CD4-positive, alpha-beta T cell (primary cell): Measurements from ENCODE around the gene RAP1GAP2. TPM values are rescaled to one million over a fixed set of nuclear protein-coding genes. Genes with fewer than 3 reads are reported as not detected.

Experiments used
- ATAC-seq: fragments of 200-7000 bp; cut with Tn5 transposase; one replicate; pipeline ENCODE4 v1.10.0; 2022; ENCODE audit warnings: mild to moderate bottlenecking; ENCODE audit not compliant: poor library complexity
- CTCF ChIA-PET: fragments of 350-600 bp; sonication (Branson Sonifier 250); formaldehyde crosslinking; loops from one replicate; lab custom pipeline; 2021; ENCODE audit warnings: antibody characterized with exemption, inconsistent platforms; lab: Charles Lee
- POLR2A ChIA-PET: fragments of 350-600 bp; sonication (Branson Sonifier 250); formaldehyde crosslinking; loops from one replicate; lab custom pipeline; 2021; ENCODE audit warnings: antibody characterized with exemption, inconsistent platforms; lab: Charles Lee
- DNase-seq, 14 experiments: peaks; one replicate each; pipeline ENCODE4 v3.0.0-alpha.2; 2013 to 2020; ENCODE audit warnings: mixed read lengths in 2 of 14
- H3K27ac ChIP-seq, 2 donors: one replicate each; pipeline versions ENCODE4 v1.5.1 to v1.7.0; 2013; ENCODE audit warnings: low read length in 2 of 2, low read depth in 1 of 2, mild to moderate bottlenecking in 1 of 2
- H3K27me3 ChIP-seq, 2 experiments: 1 replicate in 1 of 2; 2 replicates in 1 of 2; pipeline versions ENCODE4 v1.6.1 to v1.7.0; 2013; ENCODE audit warnings: low read length in 2 of 2, control low read depth in 1 of 2, mild to moderate bottlenecking in 1 of 2, moderate library complexity in 1 of 2; ENCODE audit not compliant: insufficient read depth in 2 of 2, control insufficient read depth in 1 of 2
- H3K36me3 ChIP-seq: one replicate; pipeline ENCODE4 v1.6.1; 2013; ENCODE audit warnings: low read length, control low read depth; ENCODE audit not compliant: insufficient read depth
- H3K4me1 ChIP-seq: one replicate; pipeline ENCODE4 v1.6.1; 2013; ENCODE audit warnings: low read length, control low read depth; ENCODE audit not compliant: insufficient read depth
- H3K4me3 ChIP-seq: one replicate; pipeline ENCODE4 v1.5.1; 2013; ENCODE audit warnings: mild to moderate bottlenecking, low read length, moderate library complexity
- H3K9me3 ChIP-seq, 2 experiments: 1 replicate in 1 of 2; 2 replicates in 1 of 2; pipeline versions ENCODE4 v1.6.1 to v1.7.0; 2013; ENCODE audit warnings: low read length in 2 of 2, mild to moderate bottlenecking in 2 of 2, control low read depth in 1 of 2, moderate library complexity in 1 of 2; ENCODE audit not compliant: control insufficient read depth in 1 of 2, insufficient read depth in 1 of 2
- H3K27ac Mint-ChIP-seq: one replicate; pipeline ENCODE4 v1.8.0; 2020; ENCODE audit warnings: mixed read lengths
- H3K27me3 Mint-ChIP-seq: one replicate; pipeline ENCODE4 v1.8.0; 2021; ENCODE audit warnings: mixed read lengths
- H3K36me3 Mint-ChIP-seq: one replicate; pipeline ENCODE4 v1.8.0; 2021; ENCODE audit warnings: low read depth, mixed read lengths
- H3K4me1 Mint-ChIP-seq: one replicate; pipeline ENCODE4 v1.8.0; 2021; ENCODE audit warnings: low read depth, mixed read lengths
- H3K4me3 Mint-ChIP-seq: one replicate; pipeline ENCODE4 v1.8.0; 2020; ENCODE audit warnings: mild to moderate bottlenecking, mixed read lengths
- H3K9me3 Mint-ChIP-seq: one replicate; pipeline ENCODE4 v1.8.0; 2020; ENCODE audit warnings: mixed read lengths
- intact Hi-C, 2 experiments: fragments of 100-400 bp; cut with DNase I in 1 of 2; cut with micrococcal nuclease in 1 of 2; formaldehyde crosslinking; loops; one replicate each; pipeline versions ENCODE4 v1.15.1 to v1.9.0; 2023 to 2025; cut with DNase I, micrococcal nuclease
- total RNA-seq, 174 experiments: library from RNA in 2 of 174; stranded (reverse) in 2 of 174; gene quantifications; one replicate each; pipeline ENCODE4 v1.2.3 and lab custom pipeline; 2021 to 2026
- TF ChIP-seq, protein P1 (sequence below): fragments of 200-600 bp; IDR thresholded peaks from one replicate; pipeline ENCODE4 v1.8.0; 2022; ENCODE audit warnings: antibody characterized with exemption, mild to moderate bottlenecking

RAP1GAP2 gene
- total RNA-seq, 2 experiments from 2014 or later, result 46.3 to 49.7 TPM

DNA sequence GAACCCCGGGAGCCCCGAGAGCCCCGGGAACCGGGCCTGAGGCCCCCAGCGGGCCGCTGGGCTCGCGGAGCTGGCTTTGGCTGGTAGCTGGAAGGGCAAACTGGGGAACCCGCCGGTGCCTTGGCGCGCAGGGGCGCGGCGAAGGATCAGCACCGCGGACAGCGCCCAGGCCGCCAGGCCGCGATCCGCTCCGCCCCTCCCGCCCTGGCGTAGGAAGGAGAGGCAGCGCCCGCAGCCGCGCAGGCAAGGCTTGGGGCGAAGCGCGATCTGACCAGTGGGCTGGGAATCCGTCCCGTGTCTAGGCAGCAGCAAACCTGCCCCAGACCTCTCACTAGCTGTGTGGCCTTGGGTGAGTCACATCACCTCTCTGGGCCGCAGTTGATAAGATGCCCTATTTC is 46.5 kb upstream of the RAP1GAP2 start:
- DNase-seq, result peak; percentile 46 to 88 (median 65)
- H3K9me3 ChIP-seq, result peaks cover 0 to 5% of the 10 kb centered on the region in 2 experiments
- H3K27me3 ChIP-seq, result peaks cover 37 to 39% of the 10 kb centered on the region in 2 experiments
- TF ChIP-seq, protein P1, sequence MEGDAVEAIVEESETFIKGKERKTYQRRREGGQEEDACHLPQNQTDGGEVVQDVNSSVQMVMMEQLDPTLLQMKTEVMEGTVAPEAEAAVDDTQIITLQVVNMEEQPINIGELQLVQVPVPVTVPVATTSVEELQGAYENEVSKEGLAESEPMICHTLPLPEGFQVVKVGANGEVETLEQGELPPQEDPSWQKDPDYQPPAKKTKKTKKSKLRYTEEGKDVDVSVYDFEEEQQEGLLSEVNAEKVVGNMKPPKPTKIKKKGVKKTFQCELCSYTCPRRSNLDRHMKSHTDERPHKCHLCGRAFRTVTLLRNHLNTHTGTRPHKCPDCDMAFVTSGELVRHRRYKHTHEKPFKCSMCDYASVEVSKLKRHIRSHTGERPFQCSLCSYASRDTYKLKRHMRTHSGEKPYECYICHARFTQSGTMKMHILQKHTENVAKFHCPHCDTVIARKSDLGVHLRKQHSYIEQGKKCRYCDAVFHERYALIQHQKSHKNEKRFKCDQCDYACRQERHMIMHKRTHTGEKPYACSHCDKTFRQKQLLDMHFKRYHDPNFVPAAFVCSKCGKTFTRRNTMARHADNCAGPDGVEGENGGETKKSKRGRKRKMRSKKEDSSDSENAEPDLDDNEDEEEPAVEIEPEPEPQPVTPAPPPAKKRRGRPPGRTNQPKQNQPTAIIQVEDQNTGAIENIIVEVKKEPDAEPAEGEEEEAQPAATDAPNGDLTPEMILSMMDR, result no peak
- no peak overlapping the region for H3K4me3 ChIP-seq
- Mint-ChIP-seq H3K9me3 (no peaks in the 10 kb centered on the region), H3K4me3 (no peak overlapping the region), H3K4me1 (no peaks in the 10 kb centered on the region), H3K27ac (no peak overlapping the region), H3K27me3 (peaks cover 73% of the 10 kb centered on the region), H3K36me3 (no peaks in the 10 kb centered on the region)
- intact Hi-C loops, result loop anchor here in 1 of 2 experiments (5.0 kb wide), 1 partner anchor 37 kb away; the partner anchor contains the start of gene CLUH
- ChIA-PET POLR2A (interaction anchor here (0.8 kb wide), 1 partner anchor 238 kb away, joined by 3 read pairs; the partner anchor contains the start of gene METTL16), CTCF (no interaction called here)
- peaks cover 5% of the 10 kb centered on the region for H3K4me1 ChIP-seq
- peak; percentile 98 for ATAC-seq
- H3K36me3 ChIP-seq, result no peaks in the 10 kb centered on the region
- no peak overlapping the region for H3K27ac ChIP-seq

DNA sequence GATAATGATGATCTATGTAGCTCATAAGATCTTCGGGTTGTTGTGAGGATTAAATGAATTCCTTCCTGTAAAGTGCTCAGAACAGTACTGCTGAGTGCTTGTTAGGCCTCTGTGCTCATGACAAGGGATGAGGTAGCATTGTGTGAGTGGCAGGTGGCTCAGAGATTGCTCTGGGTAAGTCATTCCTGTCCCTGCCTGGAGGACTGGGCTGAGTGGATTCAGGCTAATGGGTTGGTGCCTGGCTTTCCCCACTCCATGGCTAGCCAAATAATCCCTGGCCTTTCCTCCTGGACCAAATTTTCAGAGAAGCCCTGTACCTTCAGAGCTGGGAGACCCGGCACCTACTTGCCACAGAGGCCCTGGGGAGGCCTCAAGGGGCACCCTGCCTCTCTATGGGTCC is 45.5 kb upstream of the RAP1GAP2 start:
- Histone ChIP-seq H3K27me3 (peaks cover 34 to 40% of the 10 kb centered on the region in 2 experiments), H3K36me3 (no peaks in the 10 kb centered on the region), H3K9me3 (peaks cover 0 to 10% of the 10 kb centered on the region in 2 experiments), H3K4me1 (peaks cover 8% of the 10 kb centered on the region), H3K4me3 (no peak overlapping the region), H3K27ac (no peak overlapping the region)
- Mint-ChIP-seq H3K27ac (no peak overlapping the region), H3K4me1 (no peaks in the 10 kb centered on the region), H3K9me3 (no peaks in the 10 kb centered on the region), H3K36me3 (no peaks in the 10 kb centered on the region), H3K27me3 (peaks cover 69% of the 10 kb centered on the region), H3K4me3 (no peak overlapping the region)
- ChIA-PET CTCF (interaction anchor here (0.8 kb wide), 1 partner anchor 26 kb away, joined by 3 read pairs; no protein-coding TSS in a partner anchor), POLR2A (no interaction called here)
- DNase-seq, result no peak
- TF ChIP-seq, protein P1, result no peak
- intact Hi-C loops, result no loop called here
- ATAC-seq, result no peak

DNA sequence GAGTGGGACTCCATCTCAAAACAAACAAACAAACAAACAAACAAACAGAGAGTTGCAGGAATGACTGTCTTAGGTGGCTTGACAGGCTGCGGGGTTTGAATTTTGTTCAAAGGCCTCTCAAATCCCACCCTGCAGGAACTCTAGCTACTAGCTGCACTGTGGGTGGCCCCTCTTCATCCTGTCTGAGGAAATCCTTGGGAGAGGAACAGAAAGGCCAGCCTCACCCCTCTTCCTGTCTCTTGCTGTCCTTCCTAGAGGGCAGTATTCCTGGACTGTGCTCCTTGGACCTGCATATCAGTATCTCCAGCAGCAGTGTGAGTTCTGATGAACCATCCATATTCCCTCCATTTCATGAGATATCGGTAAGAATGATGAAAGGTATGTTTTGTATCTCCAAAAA is 44.7 kb upstream of the RAP1GAP2 start:
- H3K4me1 Mint-ChIP-seq, result no peaks in the 10 kb centered on the region
- Histone ChIP-seq H3K4me1 (peaks cover 15% of the 10 kb centered on the region), H3K4me3 (no peak overlapping the region), H3K27ac (no peak overlapping the region), H3K36me3 (no peaks in the 10 kb centered on the region), H3K9me3 (peaks cover 0 to 17% of the 10 kb centered on the region in 2 experiments), H3K27me3 (peaks cover 40 to 47% of the 10 kb centered on the region in 2 experiments)
- intact Hi-C loops, result no loop called here
- TF ChIP-seq, protein P1, result no peak
- no peak overlapping the region for H3K27ac Mint-ChIP-seq
- ATAC-seq (no peak), DNase-seq (no peak)
- CTCF ChIA-PET, result interaction anchor here (0.8 kb wide), 1 partner anchor 27 kb away, joined by 3 read pairs; no protein-coding TSS in a partner anchor
- H3K27me3 Mint-ChIP-seq, result peaks cover 70% of the 10 kb centered on the region
- H3K9me3 Mint-ChIP-seq, result no peaks in the 10 kb centered on the region
- H3K36me3 Mint-ChIP-seq, result no peaks in the 10 kb centered on the region
- POLR2A ChIA-PET, result no interaction called here
- H3K4me3 Mint-ChIP-seq, result no peak overlapping the region
